DND-41 (cell line): ENCODE data around the gene CAMTA2.

Experiments used
- ATAC-seq: fragments of 200-7000 bp; cut with Tn5 transposase; 3 replicates; pipeline ENCODE4 v1.9.1; 2021; ENCODE audit warnings: low read depth; ENCODE audit not compliant: insufficient read depth
- DNase-seq: peaks from one replicate; pipeline ENCODE4 v3.0.0-alpha.2; 2020
- H2AFZ ChIP-seq: 2 replicates; pipeline ENCODE4 v1.6.0; 2012; ENCODE audit warnings: low read depth, low read length
- H3K27ac ChIP-seq: 2 replicates; pipeline ENCODE4 v1.5.1; 2012; ENCODE audit warnings: low read length, inconsistent platforms
- H3K27me3 ChIP-seq: fragments of 200-600 bp; sonication (generic); 2 replicates; pipeline ENCODE4 v1.6.0; 2012; ENCODE audit warnings: low read length, mild to moderate bottlenecking, inconsistent platforms; ENCODE audit not compliant: insufficient read depth, poor library complexity
- H3K36me3 ChIP-seq: 2 replicates; pipeline ENCODE4 v1.5.1; 2012; ENCODE audit warnings: low read length, inconsistent platforms; ENCODE audit not compliant: insufficient read depth
- H3K4me1 ChIP-seq: 2 replicates; pipeline ENCODE4 v1.5.1; 2012; ENCODE audit warnings: mild to moderate bottlenecking, low read length; ENCODE audit not compliant: insufficient read depth
- H3K4me2 ChIP-seq: 2 replicates; pipeline ENCODE4 v1.6.0; 2012; ENCODE audit warnings: mild to moderate bottlenecking, moderate library complexity, low read length, inconsistent platforms; ENCODE audit not compliant: insufficient read depth
- H3K4me3 ChIP-seq, 2 experiments: fragments of 200-600 bp in 1 of 2; shearing (Covaris generic) in 1 of 2; 2 replicates each; pipeline ENCODE4 v1.5.1; 2012 to 2016; ENCODE audit warnings: inconsistent platforms in 2 of 2, low read length in 2 of 2, mild to moderate bottlenecking in 2 of 2, low read depth in 1 of 2, moderate library complexity in 1 of 2
- H3K79me2 ChIP-seq: 2 replicates; pipeline ENCODE4 v1.6.0; 2012; ENCODE audit warnings: low read length, inconsistent platforms; ENCODE audit not compliant: insufficient read depth
- H3K9ac ChIP-seq: 2 replicates; pipeline ENCODE4 v1.6.0; 2012; ENCODE audit warnings: low read depth, mild to moderate bottlenecking, inconsistent platforms, low read length, moderate library complexity
- H3K9me3 ChIP-seq: 2 replicates; pipeline ENCODE4 v1.5.1; 2012; ENCODE audit warnings: low read length, moderate library complexity, mild to moderate bottlenecking, inconsistent platforms; ENCODE audit not compliant: insufficient read depth, severe bottlenecking
- H4K20me1 ChIP-seq: 2 replicates; pipeline ENCODE4 v1.6.0; 2012; ENCODE audit warnings: low read length; ENCODE audit not compliant: insufficient read depth
- CTCF ChIP-seq: IDR thresholded peaks from 2 replicates; pipeline ENCODE4 v1.5.1; 2012; ENCODE audit warnings: borderline replicate concordance, low read length, moderate library complexity, mild to moderate bottlenecking; ENCODE audit not compliant: poor library complexity, severe bottlenecking; ENCODE audit errors: extremely low read depth
- EZH2 ChIP-seq: IDR thresholded peaks from 3 replicates; pipeline ENCODE4 v1.6.1; 2012; ENCODE audit warnings: borderline replicate concordance, low read depth, mild to moderate bottlenecking, moderate library complexity, low read length, inconsistent platforms; ENCODE audit not compliant: severe bottlenecking

CAMTA2 gene, protein sequence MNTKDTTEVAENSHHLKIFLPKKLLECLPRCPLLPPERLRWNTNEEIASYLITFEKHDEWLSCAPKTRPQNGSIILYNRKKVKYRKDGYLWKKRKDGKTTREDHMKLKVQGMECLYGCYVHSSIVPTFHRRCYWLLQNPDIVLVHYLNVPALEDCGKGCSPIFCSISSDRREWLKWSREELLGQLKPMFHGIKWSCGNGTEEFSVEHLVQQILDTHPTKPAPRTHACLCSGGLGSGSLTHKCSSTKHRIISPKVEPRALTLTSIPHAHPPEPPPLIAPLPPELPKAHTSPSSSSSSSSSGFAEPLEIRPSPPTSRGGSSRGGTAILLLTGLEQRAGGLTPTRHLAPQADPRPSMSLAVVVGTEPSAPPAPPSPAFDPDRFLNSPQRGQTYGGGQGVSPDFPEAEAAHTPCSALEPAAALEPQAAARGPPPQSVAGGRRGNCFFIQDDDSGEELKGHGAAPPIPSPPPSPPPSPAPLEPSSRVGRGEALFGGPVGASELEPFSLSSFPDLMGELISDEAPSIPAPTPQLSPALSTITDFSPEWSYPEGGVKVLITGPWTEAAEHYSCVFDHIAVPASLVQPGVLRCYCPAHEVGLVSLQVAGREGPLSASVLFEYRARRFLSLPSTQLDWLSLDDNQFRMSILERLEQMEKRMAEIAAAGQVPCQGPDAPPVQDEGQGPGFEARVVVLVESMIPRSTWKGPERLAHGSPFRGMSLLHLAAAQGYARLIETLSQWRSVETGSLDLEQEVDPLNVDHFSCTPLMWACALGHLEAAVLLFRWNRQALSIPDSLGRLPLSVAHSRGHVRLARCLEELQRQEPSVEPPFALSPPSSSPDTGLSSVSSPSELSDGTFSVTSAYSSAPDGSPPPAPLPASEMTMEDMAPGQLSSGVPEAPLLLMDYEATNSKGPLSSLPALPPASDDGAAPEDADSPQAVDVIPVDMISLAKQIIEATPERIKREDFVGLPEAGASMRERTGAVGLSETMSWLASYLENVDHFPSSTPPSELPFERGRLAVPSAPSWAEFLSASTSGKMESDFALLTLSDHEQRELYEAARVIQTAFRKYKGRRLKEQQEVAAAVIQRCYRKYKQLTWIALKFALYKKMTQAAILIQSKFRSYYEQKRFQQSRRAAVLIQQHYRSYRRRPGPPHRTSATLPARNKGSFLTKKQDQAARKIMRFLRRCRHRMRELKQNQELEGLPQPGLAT

DNA sequence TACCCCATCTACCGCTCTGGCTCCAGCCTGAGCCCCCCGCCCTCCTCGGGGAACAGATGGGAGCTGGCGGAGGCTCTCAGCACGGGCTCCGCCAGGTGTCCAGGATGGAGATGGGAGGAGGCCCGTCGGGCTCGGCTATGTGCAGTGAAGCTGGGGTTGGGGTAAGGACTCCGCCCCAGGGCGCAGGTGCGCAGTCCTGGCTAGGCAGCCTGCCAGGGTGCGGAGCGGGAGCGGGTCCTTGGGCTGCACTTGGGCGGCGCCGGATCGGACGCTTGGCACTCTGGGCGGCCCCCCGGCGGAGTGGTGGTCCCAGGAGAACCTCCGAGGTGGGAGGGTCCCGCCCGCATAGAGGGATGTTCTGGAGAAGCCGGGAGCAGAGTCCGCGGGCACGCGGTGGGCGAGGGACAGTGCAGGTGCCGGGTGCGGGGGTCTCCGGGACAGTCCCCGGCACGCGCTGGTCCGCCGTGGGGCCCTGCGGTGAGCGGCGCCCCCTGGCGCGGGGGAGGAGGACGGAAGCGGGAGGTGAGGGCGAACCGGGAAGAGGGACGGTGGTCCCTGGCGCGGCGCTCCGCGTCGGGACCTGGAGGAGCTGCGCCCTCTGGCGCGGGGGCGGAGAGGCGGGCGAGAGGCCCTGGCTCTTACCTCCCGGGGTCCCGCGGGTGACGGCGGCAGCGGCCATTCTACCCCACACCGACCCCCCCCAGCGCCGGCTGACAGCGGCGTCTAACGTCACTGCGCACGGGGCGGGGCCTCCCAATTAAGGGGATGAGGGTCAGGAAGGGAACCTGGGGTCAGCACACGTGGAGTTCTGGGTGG, at the start of gene CAMTA2:
CAMTA2 (minus strand) TSS at position 725 of the 816 bp plus-strand sequence. CDS start 1,453 bp downstream, outside the sequence.
- TF ChIP-seq EZH2 (no peak), CTCF (peak; percentile 90)
- Histone ChIP-seq H3K9ac (peak within 1 kb of the TSS; percentile 95), H3K4me3 (peak within 1 kb of the TSS; percentile 89), H2AFZ (peak within 1 kb of the TSS; percentile 90), H3K4me2 (peak within 1 kb of the TSS; percentile 92), H3K9me3 (no peaks in the 10 kb centered on the region), H3K4me1 (peaks cover 40% of the 10 kb centered on the region), H3K27ac (peak within 1 kb of the TSS; percentile 75), H3K27me3 (no peaks in the 10 kb centered on the region), H3K79me2 (peaks cover 34% of the 10 kb centered on the region), H3K36me3 (peaks cover 17% of the 10 kb centered on the region), H4K20me1 (no peaks in the 10 kb centered on the region)
- DNase-seq = peak; percentile 91
- peak; percentile 84 for ATAC-seq

DNA sequence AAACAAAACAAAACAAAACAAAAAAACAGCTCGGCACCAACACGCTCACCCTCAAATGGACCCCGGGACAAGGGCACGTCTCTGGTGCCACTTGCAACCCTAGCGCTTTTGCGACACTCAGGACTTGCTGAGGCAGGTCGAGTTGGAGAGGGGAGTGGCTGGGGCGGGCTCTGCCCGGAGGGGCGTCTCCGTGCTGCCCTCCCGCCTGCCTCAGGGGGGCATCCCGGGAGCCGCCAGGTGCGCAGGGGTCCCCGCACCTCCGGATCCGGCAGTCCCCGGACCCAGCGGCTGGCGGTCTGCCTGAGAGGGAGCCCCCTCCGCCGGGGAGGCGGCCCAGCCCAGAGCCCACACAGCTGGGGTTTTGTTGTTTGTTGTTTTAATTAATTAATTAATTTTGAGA, 47.8 kb upstream of the CAMTA2 start, which contains the start of gene SLC52A1:
SLC52A1 (minus strand) TSS at position 112 of the 400 bp plus-strand sequence. CDS start 820 bp downstream, outside the sequence.
- no peaks in the 10 kb centered on the region for H3K36me3 ChIP-seq
- TF ChIP-seq EZH2 (no peak), CTCF (no peak)
- no peaks in the 10 kb centered on the region for H3K9me3 ChIP-seq
- ATAC-seq (no peak), DNase-seq (no peak)
- H2AFZ ChIP-seq = no peak within 1 kb of the TSS
- H3K27me3 ChIP-seq = no peaks in the 10 kb centered on the region
- H3K4me1 ChIP-seq = peaks cover 25% of the 10 kb centered on the region
- H3K4me3 ChIP-seq = no peak within 1 kb of the TSS
- H4K20me1 ChIP-seq = no peaks in the 10 kb centered on the region
- H3K27ac ChIP-seq = no peak within 1 kb of the TSS
- no peak within 1 kb of the TSS for H3K9ac ChIP-seq
- H3K79me2 ChIP-seq = no peaks in the 10 kb centered on the region
- no peak within 1 kb of the TSS for H3K4me2 ChIP-seq

GRCh38 chr17:5034651-5035050, 47.2 kb upstream of the CAMTA2 start:
- H3K9ac ChIP-seq = no peak overlapping the region
- H3K9me3 ChIP-seq = no peaks in the 10 kb centered on the region
- H3K4me1 ChIP-seq = peaks cover 25% of the 10 kb centered on the region
- no peak overlapping the region for H3K4me3 ChIP-seq
- DNase-seq = no peak
- no peak overlapping the region for H2AFZ ChIP-seq
- H3K36me3 ChIP-seq = no peaks in the 10 kb centered on the region
- H3K79me2 ChIP-seq = no peaks in the 10 kb centered on the region
- no peak overlapping the region for H3K27ac ChIP-seq
- no peak overlapping the region for H3K4me2 ChIP-seq
- TF ChIP-seq CTCF (no peak), EZH2 (no peak)
- ATAC-seq = no peak
- no peaks in the 10 kb centered on the region for H3K27me3 ChIP-seq
- H4K20me1 ChIP-seq = no peaks in the 10 kb centered on the region
